Right lobe of liver (tissue), 6 donors: ENCODE results near the gene CTNNBIP1. TPM values are rescaled to one million over a fixed set of nuclear protein-coding genes. Genes with fewer than 3 reads are reported as not detected.

ENCODE experiments used
- ATAC-seq, 4 donors: fragments of 200-7000 bp; cut with Tn5 transposase; one replicate each; pipeline ENCODE4 v1.9.1; 2020; ENCODE audit warnings: mild to moderate bottlenecking in 4 of 4, moderate library complexity in 4 of 4
- DNase-seq, 3 donors: peaks; one replicate each; pipeline ENCODE4 v3.0.0-alpha.2; 2020
- H3K27ac ChIP-seq, 3 donors: fragments of 200-600 bp; one replicate each; pipeline ENCODE4 v1.8.0; 2022
- H3K27me3 ChIP-seq, 2 donors: fragments of 200-600 bp; one replicate each; pipeline ENCODE4 v1.8.0; 2022
- H3K36me3 ChIP-seq, 4 donors: fragments of 200-600 bp; sonication (generic) in 1 of 4; one replicate each; pipeline versions ENCODE4 v1.5.1 to v1.8.0; 2017 to 2022; ENCODE audit warnings: control low read depth in 1 of 4
- H3K4me1 ChIP-seq, 4 donors: fragments of 200-600 bp; sonication (generic) in 1 of 4; one replicate each; pipeline versions ENCODE4 v1.5.1 to v1.8.0; 2017 to 2022; ENCODE audit warnings: control low read depth in 1 of 4
- H3K4me3 ChIP-seq, 3 donors: fragments of 200-600 bp; one replicate each; pipeline ENCODE4 v1.8.0; 2022
- H3K9me3 ChIP-seq, 4 donors: fragments of 200-600 bp; sonication (generic) in 1 of 4; one replicate each; pipeline versions ENCODE4 v1.5.1 to v1.8.0; 2017 to 2022; ENCODE audit warnings: control low read depth in 1 of 4
- POLR2A ChIP-seq: fragments of 450-650 bp; IDR thresholded peaks from one replicate; pipeline ENCODE4 v1.6.1; 2017; ENCODE audit warnings: antibody characterized with exemption, mild to moderate bottlenecking
- WGBS: methylation state at CpG from one replicate; pipeline ENCODE4 v1.1.6; 2018; ENCODE audit warnings: low coverage, low lambda C conversion rate; ENCODE audit not compliant: insufficient coverage; ENCODE audit errors: missing lambda C conversion rate; 5-methylcytosine and 5-hydroxymethylcytosine counted together
- intact Hi-C, 2 donors: fragments of 100-400 bp; cut with DNase I; formaldehyde crosslinking; loops; one replicate each; pipeline versions ENCODE4 v1.11.2 to v1.14.1; 2022
- total RNA-seq, 6 experiments: library from RNA; depleted of rRNA in 2 of 6; stranded (reverse); fragments of >200 nt in 2 of 6; fragmentation: NEBNext Ultra II Directional in 3 of 6; extraction: Animal tissue kit (Norgen Biotek cat#: 25700) in 3 of 6; gene quantifications; one replicate each; pipeline versions ENCODE4 v1.1.0 to v1.2.4, GENCODE V29; 2016 to 2023
- TF ChIP-seq, protein P1 (sequence below), 4 donors: fragments of 200-600 bp in 3 of 4; fragments of 450-650 bp in 1 of 4; IDR thresholded peaks; one replicate each; pipeline versions ENCODE4 v1.5.1 to v1.8.0; 2016 to 2022; ENCODE audit warnings: antibody characterized with exemption in 4 of 4, mild to moderate bottlenecking in 2 of 4
- donor health status: DM: no; HTN: yes; CAD: no.
- donor health status: DM: no; HTN: no; CAD: no.
- donor health status: DM: no; HTN: no; CAD: no.
- donor health status: DM: no; HTN: yes; CAD: no.
- donor health status: DM: no; HTN: yes; CAD: no.

CTNNBIP1 gene
- total RNA-seq, 6 experiments from 2014 or later: 8.0 to 19.2 (median 10.0) TPM

GRCh38 chr1:9889411-9889810 lies 20.7 kb downstream of the CTNNBIP1 start:
- intact Hi-C loops: no loop called here
- 73% methylated on average over 6 of the region's 8 CpGs for WGBS
- Histone ChIP-seq H3K9me3 (no peaks in the 10 kb centered on the region), H3K4me1 (no peaks in the 10 kb centered on the region), H3K4me3 (no peak overlapping the region), H3K27ac (no peak overlapping the region), H3K27me3 (no peaks in the 10 kb centered on the region), H3K36me3 (no peaks in the 10 kb centered on the region)
- ATAC-seq: no peak
- TF ChIP-seq, protein P1, sequence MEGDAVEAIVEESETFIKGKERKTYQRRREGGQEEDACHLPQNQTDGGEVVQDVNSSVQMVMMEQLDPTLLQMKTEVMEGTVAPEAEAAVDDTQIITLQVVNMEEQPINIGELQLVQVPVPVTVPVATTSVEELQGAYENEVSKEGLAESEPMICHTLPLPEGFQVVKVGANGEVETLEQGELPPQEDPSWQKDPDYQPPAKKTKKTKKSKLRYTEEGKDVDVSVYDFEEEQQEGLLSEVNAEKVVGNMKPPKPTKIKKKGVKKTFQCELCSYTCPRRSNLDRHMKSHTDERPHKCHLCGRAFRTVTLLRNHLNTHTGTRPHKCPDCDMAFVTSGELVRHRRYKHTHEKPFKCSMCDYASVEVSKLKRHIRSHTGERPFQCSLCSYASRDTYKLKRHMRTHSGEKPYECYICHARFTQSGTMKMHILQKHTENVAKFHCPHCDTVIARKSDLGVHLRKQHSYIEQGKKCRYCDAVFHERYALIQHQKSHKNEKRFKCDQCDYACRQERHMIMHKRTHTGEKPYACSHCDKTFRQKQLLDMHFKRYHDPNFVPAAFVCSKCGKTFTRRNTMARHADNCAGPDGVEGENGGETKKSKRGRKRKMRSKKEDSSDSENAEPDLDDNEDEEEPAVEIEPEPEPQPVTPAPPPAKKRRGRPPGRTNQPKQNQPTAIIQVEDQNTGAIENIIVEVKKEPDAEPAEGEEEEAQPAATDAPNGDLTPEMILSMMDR (IDR thresholded peaks at IDR 0.05): no peak
- TF ChIP-seq POLR2A: no peak
- no peak for DNase-seq

DNA sequence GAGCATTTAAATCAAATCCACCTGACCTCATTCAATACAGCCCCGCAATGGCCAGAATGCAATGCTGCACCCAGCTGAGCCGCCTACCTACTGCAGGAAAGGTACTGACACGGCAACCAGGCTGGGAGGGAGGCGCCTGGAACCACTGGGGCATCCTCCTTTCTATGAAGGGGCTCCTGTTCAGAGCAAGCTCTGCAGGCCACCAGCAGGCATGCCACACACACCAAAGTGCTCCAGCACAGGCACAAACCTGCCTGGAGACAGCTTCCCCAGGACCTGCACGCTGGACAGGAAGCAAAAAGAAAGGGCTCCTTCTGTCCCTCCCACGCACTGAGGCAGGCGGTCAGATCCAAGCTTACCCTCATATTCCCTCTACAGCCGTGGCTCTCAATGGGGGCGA lies 21.2 kb downstream of the CTNNBIP1 start:
- no peak for DNase-seq
- 92% methylated on average over 4 of the region's 9 CpGs for WGBS
- no peak for ATAC-seq

DNA sequence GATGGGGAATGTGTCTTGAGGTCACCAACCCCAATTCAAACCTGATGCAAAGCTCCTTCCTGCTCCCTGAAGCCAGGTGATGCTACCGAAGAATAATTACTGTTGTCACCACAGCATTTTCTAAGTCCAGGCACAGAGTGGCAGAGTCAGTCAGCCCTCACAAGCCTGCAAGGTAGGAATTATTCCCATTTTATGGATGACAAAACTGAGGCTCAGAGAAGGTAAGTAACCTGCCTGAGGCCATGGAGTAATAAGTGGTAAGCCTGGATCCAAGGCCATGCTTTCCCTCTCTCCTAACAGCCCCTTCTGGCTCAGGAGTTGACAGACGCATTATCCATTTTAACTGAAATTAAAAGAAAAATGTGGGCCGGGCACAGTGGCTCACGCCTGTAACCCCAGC lies 23.0 kb downstream of the CTNNBIP1 start:
- Histone ChIP-seq H3K9me3 (no peaks in the 10 kb centered on the region), H3K4me1 (no peaks in the 10 kb centered on the region), H3K36me3 (no peaks in the 10 kb centered on the region), H3K27me3 (no peaks in the 10 kb centered on the region), H3K4me3 (no peak overlapping the region), H3K27ac (no peak overlapping the region)
- 93% methylated on average over 3 of the region's 4 CpGs for WGBS
- no peak for DNase-seq
- TF ChIP-seq, protein P1 (IDR thresholded peaks at IDR 0.05): no peak
- no peak for TF ChIP-seq POLR2A
- ATAC-seq: no peak
- intact Hi-C loops: no loop called here

More for the DNA sequence above, 21.2 kb downstream of the CTNNBIP1 start:
- no peaks in the 10 kb centered on the region for H3K27me3 ChIP-seq
- TF ChIP-seq, protein P1 (IDR thresholded peaks at IDR 0.05): no peak
- TF ChIP-seq POLR2A: no peak
- no peaks in the 10 kb centered on the region for H3K4me1 ChIP-seq
- intact Hi-C loops: no loop called here
- no peak overlapping the region for H3K27ac ChIP-seq
- H3K36me3 ChIP-seq: no peaks in the 10 kb centered on the region
- no peak overlapping the region for H3K4me3 ChIP-seq
- no peaks in the 10 kb centered on the region for H3K9me3 ChIP-seq

DNA sequence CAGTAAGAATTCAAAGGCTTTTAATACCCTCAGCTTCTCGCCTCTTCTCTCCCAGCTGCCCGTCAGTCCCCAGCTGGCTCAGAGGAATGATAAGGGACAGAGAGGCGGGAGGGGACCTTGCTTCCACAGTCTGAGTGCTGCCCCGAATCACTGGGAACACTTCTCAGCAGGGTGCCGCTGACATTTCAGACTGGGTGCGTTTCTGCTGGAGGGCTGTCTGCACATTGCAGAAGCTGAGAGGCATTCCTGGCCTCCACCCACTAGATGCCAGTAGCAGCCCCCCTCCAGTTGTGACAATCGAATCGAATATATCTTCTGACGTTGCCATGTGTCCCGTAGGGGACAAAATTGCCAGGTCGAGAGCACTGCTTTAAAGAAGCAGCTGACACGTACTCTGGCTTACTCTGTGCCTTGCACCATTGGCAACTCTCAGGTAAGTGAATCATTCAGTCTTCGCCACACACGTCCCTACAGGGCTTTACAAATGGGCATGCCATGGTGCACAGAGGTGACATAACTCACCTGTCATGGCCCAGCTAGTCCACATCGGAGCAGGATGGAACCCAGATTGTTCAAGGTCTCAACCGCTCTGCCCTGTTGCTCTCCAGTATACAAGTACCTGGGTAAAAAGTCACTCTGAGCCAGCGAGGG lies 23.9 kb downstream of the CTNNBIP1 start:
- intact Hi-C loops: no loop called here
- no peak overlapping the region for H3K4me3 ChIP-seq
- H3K27me3 ChIP-seq: no peaks in the 10 kb centered on the region
- H3K36me3 ChIP-seq: no peaks in the 10 kb centered on the region
- DNase-seq: no peak
- no peak overlapping the region for H3K27ac ChIP-seq
- ATAC-seq: no peak
- no peaks in the 10 kb centered on the region for H3K9me3 ChIP-seq
- H3K4me1 ChIP-seq: no peaks in the 10 kb centered on the region
- 100% methylated on average over 2 of the region's 17 CpGs for WGBS
- TF ChIP-seq, protein P1 (IDR thresholded peaks at IDR 0.05): no peak
- TF ChIP-seq POLR2A: no peak

GRCh38 chr1:9884805-9885204 lies 25.3 kb downstream of the CTNNBIP1 start:
- no peaks in the 10 kb centered on the region for H3K27me3 ChIP-seq
- ATAC-seq (no peak), DNase-seq (no peak)
- intact Hi-C loops: no loop called here
- H3K4me1 ChIP-seq: no peaks in the 10 kb centered on the region
- no peak overlapping the region for H3K27ac ChIP-seq
- no peaks in the 10 kb centered on the region for H3K36me3 ChIP-seq
- H3K9me3 ChIP-seq: no peaks in the 10 kb centered on the region
- H3K4me3 ChIP-seq: no peak overlapping the region
- TF ChIP-seq, protein P1 (IDR thresholded peaks at IDR 0.05): no peak
- TF ChIP-seq POLR2A: no peak
- WGBS: 90% methylated on average over 5 of the region's 8 CpGs
